K562 (cell line): ENCODE measurements around the gene SRRD. TPM values are rescaled to one million over a fixed set of nuclear protein-coding genes. Genes with fewer than 3 reads are reported as not detected.

Source experiments
- CEBPB ChIP-seq: fragments of 450-650 bp; IDR thresholded peaks from 2 replicates; pipeline ENCODE4 v1.6.1; 2016; ENCODE audit warnings: missing genetic modification characterization, missing compliant biosample characterization
- CHCHD3 ChIP-seq: fragments of 250-450 bp; sonication (Bioruptor Pico); IDR thresholded peaks from 2 replicates; pipeline ENCODE4 v2.1.2; 2022; ENCODE audit warnings: mild to moderate bottlenecking
- DPF2 ChIP-seq: fragments of 450-650 bp; IDR thresholded peaks from 2 replicates; pipeline ENCODE4 v1.6.1; 2016
- ERF ChIP-seq: fragments of 450-650 bp; formaldehyde crosslinking; IDR thresholded peaks from 2 replicates; pipeline ENCODE4 v1.4.0; 2020; ENCODE audit warnings: mild to moderate bottlenecking, mixed read lengths
- KLF6 ChIP-seq: fragments of 250-450 bp; sonication (Bioruptor Pico); IDR thresholded peaks from 2 replicates; pipeline ENCODE4 v1.4.0; 2020; ENCODE audit warnings: mild to moderate bottlenecking, moderate library complexity, borderline replicate concordance
- NEUROD1 ChIP-seq: fragments of 150-350 bp; IDR thresholded peaks from 2 replicates; pipeline ENCODE4 v1.6.1; 2014; ENCODE audit warnings: borderline replicate concordance, low read length, low read depth; ENCODE audit not compliant: partially characterized antibody
- NUFIP1 ChIP-seq: fragments of 450-650 bp; IDR thresholded peaks from 2 replicates; pipeline ENCODE4 v1.6.1; 2018; ENCODE audit not compliant: partially characterized antibody
- SMARCA4 ChIP-seq: fragments of 450-650 bp; IDR thresholded peaks from 2 replicates; pipeline ENCODE4 v1.6.1; 2016
- XRCC3 ChIP-seq: fragments of 450-650 bp; IDR thresholded peaks from 2 replicates; pipeline ENCODE4 v1.6.1; 2017; ENCODE audit warnings: mild to moderate bottlenecking, moderate library complexity
- ZFPM2 ChIP-seq: fragments of 250-450 bp; sonication (Bioruptor Pico); IDR thresholded peaks from 2 replicates; pipeline ENCODE4 v1.5.1; 2022; ENCODE audit warnings: mild to moderate bottlenecking
- ZNF197 ChIP-seq: fragments of 200-800 bp; sonication (Bioruptor generic); IDR thresholded peaks from 2 replicates; pipeline ENCODE4 v1.6.1; 2016; ENCODE audit warnings: low read depth, missing genetic modification characterization, missing compliant biosample characterization
- polyA plus RNA-seq, 8 experiments: library from polyadenylated mRNA; depleted of rRNA in 4 of 8; stranded (reverse) in 5 of 8; unstranded in 3 of 8; fragments of >200 nt; fragmentation: Nextera tagmentation in 2 of 8; fragmentation: Illumina TruSeq in 1 of 8; extraction: Ambion mirVana in 2 of 8; extraction: Trizol in 1 of 8; gene quantifications; 2 replicates each; pipeline versions ENCODE4 v1.2.1 to v1.2.3, GENCODE V29; 2011 to 2014; ENCODE audit warnings: inconsistent platforms in 1 of 8, missing spikeins in 1 of 8
- total RNA-seq, 7 experiments: library from RNA; depleted of rRNA in 6 of 7; stranded (reverse); fragments of >200 nt in 6 of 7; fragmentation: Illumina TruSeq in 2 of 7; extraction: Trizol in 2 of 7; gene quantifications; 2 replicates each; pipeline versions ENCODE4 v1.2.1 to v1.2.3, GENCODE V29; 2011 to 2021; ENCODE audit warnings: low replicate concordance in 1 of 7
- TF ChIP-seq, protein P1 (sequence below), 2 experiments: fragments of 450-650 bp; conservative IDR thresholded peaks; 2 replicates each; pipeline ENCODE4 v1.6.1; 2017; ENCODE audit warnings: mild to moderate bottlenecking in 2 of 2, moderate library complexity in 2 of 2
- TF ChIP-seq, protein P2 (sequence below): fragments of 250-450 bp; sonication (Bioruptor Pico); IDR thresholded peaks from 2 replicates; pipeline ENCODE4 v1.8.0; 2022; ENCODE audit warnings: moderate library complexity, mild to moderate bottlenecking, inconsistent platforms
- TF ChIP-seq, protein P3 (sequence below), 2 experiments: fragments of 450-650 bp; IDR thresholded peaks; 2 replicates each; pipeline ENCODE4 v1.6.1; 2016; ENCODE audit warnings: mild to moderate bottlenecking in 2 of 2, borderline replicate concordance in 1 of 2, low read depth in 1 of 2, moderate library complexity in 1 of 2
- TF ChIP-seq, protein P4 (sequence below): fragments of 450-650 bp; conservative IDR thresholded peaks from 2 replicates; pipeline ENCODE4 v1.6.1; 2016; ENCODE audit warnings: missing genetic modification characterization, low read depth, mild to moderate bottlenecking, control low read depth, missing compliant biosample characterization

Gene SRRD
- total and polyA plus RNA-seq, 9 of the 15 experiments (the other 6 are each of a cell fraction or from before 2014, with no cell fraction given): 4.9 to 59.4 (median 34.4) TPM

DNA sequence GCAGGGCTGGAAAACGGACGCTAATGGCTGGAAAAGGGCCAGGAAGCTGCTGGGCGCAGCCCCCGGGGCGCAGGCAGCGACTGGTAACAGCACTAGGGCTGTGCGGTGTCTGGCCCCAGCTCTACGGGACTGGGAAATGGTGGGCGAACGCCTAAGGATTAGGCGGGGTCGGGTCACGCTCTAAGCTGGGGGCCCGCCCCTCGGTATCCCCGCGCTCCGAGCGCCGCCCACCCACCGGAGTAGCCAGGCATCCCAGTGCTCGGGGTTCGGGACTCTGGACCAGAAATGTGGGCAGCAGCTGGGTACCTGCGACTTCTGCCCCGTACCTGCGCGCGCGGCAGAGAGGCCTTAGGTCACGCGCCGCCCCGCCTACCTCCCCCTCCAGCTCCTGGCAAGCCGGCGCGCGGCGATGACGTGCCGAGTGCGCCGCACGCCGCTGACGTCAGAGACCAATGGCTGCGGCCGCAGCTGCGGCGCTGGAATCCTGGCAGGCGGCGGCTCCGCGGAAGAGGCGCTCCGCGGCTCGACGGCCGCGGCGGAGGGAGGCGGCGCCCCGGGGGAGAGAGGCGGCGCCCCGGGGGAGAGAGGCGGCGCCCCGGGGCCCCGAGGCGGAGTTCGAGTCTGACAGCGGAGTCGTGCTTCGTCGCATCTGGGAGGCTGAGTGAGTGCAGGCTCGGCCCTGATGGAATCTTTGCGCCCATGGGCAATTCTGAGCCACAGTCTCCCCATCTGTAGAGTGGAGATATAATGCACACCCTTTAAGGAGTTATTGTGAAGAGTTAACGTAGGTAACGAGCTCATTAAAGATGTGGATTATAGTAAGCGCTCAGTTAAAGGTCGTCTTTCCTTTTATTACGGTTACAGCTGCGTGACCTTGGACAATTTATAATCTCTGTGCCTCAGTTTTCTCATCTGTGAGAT, at the start of gene SRRD, which contains the start of gene HPS4 (continued):
- TF ChIP-seq, protein P1, sequence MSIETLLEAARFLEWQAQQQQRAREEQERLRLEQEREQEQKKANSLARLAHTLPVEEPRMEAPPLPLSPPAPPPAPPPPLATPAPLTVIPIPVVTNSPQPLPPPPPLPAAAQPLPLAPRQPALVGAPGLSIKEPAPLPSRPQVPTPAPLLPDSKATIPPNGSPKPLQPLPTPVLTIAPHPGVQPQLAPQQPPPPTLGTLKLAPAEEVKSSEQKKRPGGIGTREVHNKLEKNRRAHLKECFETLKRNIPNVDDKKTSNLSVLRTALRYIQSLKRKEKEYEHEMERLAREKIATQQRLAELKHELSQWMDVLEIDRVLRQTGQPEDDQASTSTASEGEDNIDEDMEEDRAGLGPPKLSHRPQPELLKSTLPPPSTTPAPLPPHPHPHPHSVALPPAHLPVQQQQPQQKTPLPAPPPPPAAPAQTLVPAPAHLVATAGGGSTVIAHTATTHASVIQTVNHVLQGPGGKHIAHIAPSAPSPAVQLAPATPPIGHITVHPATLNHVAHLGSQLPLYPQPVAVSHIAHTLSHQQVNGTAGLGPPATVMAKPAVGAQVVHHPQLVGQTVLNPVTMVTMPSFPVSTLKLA (conservative IDR thresholded peaks at IDR 0.05): peak; percentile 79 to 93
- TF ChIP-seq DPF2 (peak; percentile 30; the same call in 1 of the 2 replicates), ZFPM2 (CRISPR knock-in tag) (no peak), ZNF197 (CRISPR knock-in tag) (no peak), CHCHD3 (CRISPR knock-in tag) (no peak), XRCC3 (no peak), NEUROD1 (no peak), CEBPB (no peak), SMARCA4 (no peak), KLF6 (no peak), NUFIP1 (no peak), ERF (CRISPR knock-in tag) (no peak)
- TF ChIP-seq, protein P2, sequence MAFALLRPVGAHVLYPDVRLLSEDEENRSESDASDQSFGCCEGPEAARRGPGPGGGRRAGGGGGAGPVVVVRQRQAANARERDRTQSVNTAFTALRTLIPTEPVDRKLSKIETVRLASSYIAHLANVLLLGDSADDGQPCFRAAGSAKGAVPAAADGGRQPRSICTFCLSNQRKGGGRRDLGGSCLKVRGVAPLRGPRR: no peak
- TF ChIP-seq, protein P3, sequence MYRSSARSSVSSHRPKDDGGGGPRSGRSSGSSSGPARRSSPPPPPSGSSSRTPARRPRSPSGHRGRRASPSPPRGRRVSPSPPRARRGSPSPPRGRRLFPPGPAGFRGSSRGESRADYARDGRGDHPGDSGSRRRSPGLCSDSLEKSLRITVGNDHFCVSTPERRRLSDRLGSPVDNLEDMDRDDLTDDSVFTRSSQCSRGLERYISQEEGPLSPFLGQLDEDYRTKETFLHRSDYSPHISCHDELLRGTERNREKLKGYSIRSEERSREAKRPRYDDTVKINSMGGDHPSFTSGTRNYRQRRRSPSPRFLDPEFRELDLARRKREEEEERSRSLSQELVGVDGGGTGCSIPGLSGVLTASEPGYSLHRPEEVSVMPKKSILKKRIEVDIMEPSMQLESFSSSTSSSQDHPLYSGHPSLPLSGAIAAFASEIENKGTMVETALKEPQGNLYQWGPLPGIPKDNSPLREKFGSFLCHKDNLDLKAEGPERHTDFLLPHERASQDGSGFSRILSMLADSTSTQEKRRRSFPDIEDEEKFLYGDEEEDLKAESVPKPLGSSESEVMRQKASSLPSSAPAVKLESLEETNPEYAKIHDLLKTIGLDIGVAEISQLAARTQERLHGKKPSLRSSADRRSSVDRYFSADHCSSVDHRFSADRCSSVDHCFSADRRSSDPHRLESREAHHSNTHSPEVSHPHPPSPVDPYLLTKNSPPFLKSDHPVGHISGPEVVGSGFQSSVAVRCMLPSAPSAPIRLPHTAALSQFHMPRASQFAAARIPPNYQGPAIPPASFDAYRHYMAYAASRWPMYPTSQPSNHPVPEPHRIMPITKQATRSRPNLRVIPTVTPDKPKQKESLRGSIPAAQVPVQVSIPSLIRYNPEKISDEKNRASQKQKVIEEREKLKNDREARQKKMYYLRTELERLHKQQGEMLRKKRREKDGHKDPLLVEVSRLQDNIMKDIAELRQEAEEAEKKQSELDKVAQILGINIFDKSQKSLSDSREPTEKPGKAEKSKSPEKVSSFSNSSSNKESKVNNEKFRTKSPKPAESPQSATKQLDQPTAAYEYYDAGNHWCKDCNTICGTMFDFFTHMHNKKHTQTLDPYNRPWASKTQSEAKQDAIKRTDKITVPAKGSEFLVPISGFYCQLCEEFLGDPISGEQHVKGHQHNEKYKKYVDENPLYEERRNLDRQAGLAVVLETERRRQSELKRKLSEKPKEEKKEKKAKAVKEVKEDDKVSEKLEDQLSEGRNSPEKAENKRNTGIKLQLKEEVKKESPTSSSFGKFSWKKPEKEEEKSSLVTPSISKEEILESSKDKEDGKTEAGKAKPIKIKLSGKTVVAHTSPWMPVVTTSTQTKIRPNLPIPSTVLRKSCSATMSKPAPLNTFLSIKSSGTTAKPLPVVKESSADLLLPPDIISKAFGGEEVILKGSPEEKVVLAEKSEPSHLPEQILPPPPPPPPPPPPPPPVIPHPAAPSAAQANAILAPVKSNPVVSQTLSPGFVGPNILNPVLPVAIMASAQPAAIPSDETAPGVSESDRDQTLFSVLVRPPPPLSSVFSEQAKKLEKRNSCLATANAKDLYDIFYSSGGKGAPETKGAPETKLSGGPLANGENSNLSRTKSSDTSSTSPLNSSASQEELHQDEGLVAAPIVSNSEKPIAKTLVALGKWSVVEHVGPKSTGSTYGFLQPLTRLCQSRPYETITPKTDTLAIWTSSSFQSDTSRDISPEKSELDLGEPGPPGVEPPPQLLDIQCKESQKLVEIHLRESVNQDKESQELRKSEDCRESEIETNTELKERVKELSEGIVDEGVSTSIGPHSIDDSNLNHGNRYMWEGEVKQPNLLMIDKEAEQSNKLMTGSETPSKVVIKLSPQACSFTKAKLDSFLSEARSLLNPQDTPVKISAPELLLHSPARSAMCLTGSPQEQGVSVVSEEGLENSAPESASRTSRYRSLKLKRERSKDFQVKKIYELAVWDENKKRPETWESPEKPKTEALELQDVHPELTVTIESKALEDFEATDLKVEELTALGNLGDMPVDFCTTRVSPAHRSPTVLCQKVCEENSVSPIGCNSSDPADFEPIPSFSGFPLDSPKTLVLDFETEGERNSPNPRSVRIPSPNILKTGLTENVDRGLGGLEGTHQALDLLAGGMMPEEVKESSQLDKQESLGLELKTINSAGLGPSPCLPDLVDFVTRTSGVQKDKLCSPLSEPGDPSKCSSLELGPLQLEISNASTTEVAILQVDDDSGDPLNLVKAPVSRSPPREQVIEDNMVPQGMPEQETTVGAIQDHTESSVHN (IDR thresholded peaks at IDR 0.05; ENCODE audit: borderline replicate concordance in 1 of 2, low read depth in 1 of 2): no peak
- TF ChIP-seq, protein P4, sequence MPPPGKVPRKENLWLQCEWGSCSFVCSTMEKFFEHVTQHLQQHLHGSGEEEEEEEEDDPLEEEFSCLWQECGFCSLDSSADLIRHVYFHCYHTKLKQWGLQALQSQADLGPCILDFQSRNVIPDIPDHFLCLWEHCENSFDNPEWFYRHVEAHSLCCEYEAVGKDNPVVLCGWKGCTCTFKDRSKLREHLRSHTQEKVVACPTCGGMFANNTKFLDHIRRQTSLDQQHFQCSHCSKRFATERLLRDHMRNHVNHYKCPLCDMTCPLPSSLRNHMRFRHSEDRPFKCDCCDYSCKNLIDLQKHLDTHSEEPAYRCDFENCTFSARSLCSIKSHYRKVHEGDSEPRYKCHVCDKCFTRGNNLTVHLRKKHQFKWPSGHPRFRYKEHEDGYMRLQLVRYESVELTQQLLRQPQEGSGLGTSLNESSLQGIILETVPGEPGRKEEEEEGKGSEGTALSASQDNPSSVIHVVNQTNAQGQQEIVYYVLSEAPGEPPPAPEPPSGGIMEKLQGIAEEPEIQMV: no peak
